HG03521 (cell line): Measurements from ENCODE around the gene FIGN.

ENCODE experiments used
- ATAC-seq: cut with Tn5 transposase; IDR thresholded peaks from one replicate; pipeline ENCODE4 v1.9.1; 2021; ENCODE audit warnings: mild to moderate bottlenecking, moderate library complexity; ENCODE audit not compliant: unreplicated experiment

FIGN gene

DNA sequence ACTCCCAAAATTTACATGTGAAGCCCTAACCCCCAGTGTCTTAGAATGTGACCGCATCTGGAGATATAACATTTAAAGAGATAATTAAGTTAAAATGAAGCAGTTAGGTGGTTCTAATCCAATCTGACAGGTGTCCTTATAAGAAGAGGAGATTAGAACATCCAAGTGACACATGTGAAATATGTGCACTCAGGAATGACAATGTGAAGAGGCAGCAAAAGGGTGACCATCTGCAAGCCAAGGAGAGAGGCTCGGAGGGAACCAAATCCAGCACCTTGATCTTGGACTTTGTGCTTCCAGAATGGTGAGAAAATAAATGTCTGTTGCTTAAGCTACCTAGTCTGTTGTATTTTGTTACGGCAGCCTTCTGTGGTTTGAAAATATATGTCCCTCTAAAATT is 165.4 kb downstream of the FIGN start:
- ATAC-seq: no peak

DNA sequence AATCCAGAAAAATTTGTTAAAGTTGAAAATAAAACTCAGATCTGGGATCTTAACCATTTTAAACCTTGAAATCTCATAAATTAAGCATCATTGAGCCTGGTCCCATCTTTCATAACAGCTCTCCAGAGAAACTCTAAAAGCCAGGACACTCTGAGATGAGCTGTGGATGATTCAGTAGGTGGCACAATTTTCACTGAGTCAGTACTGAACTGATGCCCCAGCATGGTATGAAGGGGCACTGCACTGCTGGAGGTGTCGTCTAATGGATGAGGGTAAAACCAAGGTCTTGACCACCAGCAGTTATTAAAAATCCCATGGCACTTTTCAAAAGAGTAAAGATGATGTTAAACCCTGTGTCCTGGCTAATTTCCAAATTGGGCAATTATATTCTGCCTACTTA is 170.6 kb downstream of the FIGN start:
- no peak for ATAC-seq

DNA sequence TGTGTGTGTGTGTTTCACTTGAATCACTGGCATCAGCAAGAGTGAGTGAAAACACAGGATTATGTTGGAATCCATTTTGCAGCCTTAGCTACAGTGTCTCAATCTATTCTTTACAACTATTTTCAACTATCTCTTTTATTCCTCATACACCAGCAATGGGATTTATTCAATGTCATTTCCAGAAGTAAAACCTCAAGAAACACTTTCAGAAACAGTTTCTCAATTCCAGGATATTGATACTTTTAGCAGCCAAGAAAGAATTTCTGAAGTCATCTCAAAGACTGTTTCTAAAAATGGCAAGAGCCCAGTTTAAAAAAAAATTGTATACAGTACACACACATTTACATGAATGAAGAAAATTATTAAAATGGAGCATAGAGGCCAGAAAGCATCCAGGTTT is 171.6 kb downstream of the FIGN start:
- no peak for ATAC-seq

GRCh38 chr2:163563336-163563735 is 172.5 kb downstream of the FIGN start:
- ATAC-seq: no peak

DNA sequence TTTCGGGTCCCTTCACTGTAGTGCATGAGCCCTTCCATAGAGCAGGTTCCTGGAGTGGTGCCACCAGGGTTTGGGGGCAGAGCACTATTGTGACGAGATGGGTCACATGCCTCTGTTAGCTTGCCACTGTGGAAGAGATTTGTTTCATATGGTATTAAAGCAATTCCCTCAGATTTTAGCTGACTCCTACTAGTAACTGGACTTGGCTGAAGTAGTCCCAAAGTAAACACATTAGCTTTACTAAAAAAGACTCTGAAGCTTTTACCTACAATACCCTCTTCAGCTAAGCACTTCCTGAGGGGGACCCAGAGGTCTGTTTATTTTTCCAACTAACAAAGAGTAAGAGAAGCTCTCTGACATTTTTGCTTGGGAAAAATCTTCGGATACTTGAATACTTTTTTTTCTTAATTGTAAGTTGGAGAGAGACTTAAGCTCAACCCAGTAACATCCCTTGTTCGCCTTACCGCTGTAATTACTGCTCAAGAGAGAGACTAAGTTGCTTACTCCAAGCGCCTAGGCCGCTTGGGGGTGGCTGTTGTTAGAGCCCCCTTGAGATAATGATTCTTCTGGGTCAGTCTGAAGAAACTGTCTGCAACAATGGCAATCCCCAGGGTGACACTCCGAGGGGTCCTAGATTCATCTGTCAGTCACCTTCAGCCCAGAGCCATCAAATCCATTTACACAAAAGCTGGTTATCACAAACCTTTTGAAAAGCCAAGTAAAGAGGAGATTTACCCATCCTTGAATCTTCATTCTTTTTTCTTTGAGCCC is 177.4 kb downstream of the FIGN start:
- no peak for ATAC-seq

DNA sequence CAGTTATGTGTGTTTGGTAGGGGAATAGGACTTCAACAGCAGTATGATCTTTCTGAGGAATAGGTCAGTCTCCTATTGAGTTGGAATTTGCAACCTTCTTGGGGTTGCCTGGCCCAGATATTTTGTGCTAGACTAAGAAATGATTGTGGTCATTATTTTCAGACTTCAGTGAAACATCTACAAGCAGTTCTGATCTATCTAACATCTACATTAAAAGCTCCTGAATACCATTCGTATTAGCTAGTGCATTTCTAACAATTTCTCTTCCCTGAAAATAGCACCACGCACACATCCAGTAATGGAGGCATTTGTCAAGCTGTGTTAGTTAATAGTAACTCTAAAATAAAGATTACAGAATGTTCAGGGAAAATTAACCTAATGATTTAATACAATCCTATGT is 179.3 kb downstream of the FIGN start:
- no peak for ATAC-seq

DNA sequence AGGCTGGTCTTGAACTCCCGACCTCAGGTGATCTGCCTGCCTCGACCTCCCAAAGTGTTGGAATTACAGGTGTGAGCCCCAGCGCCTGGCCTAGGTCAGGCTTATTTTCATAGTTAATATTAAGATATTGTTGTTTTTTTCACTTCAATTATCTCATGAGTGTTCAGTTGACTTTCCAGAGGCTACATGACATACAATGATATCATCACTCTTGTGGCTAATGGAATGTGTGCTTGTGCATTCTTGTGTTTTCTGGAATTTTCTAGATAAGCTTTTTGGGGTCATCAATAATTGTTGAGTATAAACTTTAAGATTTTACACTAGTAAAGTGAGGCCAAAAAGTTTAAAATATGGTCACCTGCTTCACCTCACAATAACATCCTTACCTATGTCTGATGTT is 180.9 kb downstream of the FIGN start:
- ATAC-seq: no peak

- ATAC-seq: no peak
These were observed 182.2 kb downstream of the FIGN start for GRCh38 chr2:163553601-163554000.

GRCh38 chr2:163552758-163553157 is 183.1 kb downstream of the FIGN start:
- no peak for ATAC-seq

- ATAC-seq: no peak
These were observed 184.0 kb downstream of the FIGN start for GRCh38 chr2:163551616-163552373.

DNA sequence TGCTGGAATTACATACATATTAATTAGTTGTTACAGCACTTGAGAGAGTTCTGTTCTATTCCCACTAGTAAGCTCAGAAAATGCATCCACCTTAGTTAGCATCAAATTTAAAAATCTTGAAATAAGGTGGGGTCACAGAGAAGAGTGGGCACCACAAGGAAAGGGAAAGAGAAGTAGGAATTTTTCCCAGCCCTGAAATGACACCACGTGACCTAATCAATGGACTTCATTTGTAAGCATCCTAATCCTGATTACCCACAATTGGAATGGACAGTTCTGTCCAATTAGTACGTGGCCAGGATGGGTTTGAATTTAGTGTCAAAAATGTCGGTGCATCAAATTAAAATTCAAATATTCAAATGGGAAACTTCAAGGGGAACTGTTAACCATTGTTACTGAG is 186.8 kb downstream of the FIGN start:
- no peak for ATAC-seq
